Activated CD4-positive, alpha-beta T cell treated with anti-CD3 and anti-CD28 coated beads for 36 hours (primary cell): ENCODE data around the gene CARD11. TPM values are rescaled to one million over a fixed set of nuclear protein-coding genes. Genes with fewer than 3 reads are reported as not detected.

Experiments
- ATAC-seq: fragments of 200-7000 bp; cut with Tn5 transposase; one replicate; pipeline ENCODE4 v1.10.0; 2021; ENCODE audit warnings: mild to moderate bottlenecking, moderate library complexity
- CTCF ChIA-PET: fragments of 350-600 bp; sonication (Branson Sonifier 250); formaldehyde crosslinking; loops from one replicate; lab custom pipeline; 2021; ENCODE audit warnings: antibody characterized with exemption; lab: Charles Lee
- POLR2A ChIA-PET: fragments of 350-600 bp; sonication (Branson Sonifier 250); formaldehyde crosslinking; loops from one replicate; lab custom pipeline; 2021; ENCODE audit warnings: antibody characterized with exemption, inconsistent platforms; lab: Charles Lee
- DNase-seq: peaks from one replicate; pipeline ENCODE4 v3.0.0-alpha.2; 2020
- H3K27ac Mint-ChIP-seq: one replicate; pipeline ENCODE4 v1.8.0; 2021; ENCODE audit warnings: mixed read lengths
- H3K27me3 Mint-ChIP-seq: one replicate; pipeline ENCODE4 v1.8.0; 2021; ENCODE audit warnings: mixed read lengths
- H3K36me3 Mint-ChIP-seq: one replicate; pipeline ENCODE4 v1.8.0; 2021; ENCODE audit warnings: low read depth, mixed read lengths
- H3K4me1 Mint-ChIP-seq: one replicate; pipeline ENCODE4 v1.8.0; 2021; ENCODE audit warnings: mixed read lengths
- H3K4me3 Mint-ChIP-seq: one replicate; pipeline ENCODE4 v1.8.0; 2021; ENCODE audit warnings: mild to moderate bottlenecking, moderate library complexity, mixed read lengths
- H3K9me3 Mint-ChIP-seq: one replicate; pipeline ENCODE4 v1.8.0; 2021; ENCODE audit warnings: low read depth, mixed read lengths
- intact Hi-C, 2 experiments: fragments of 100-400 bp; cut with DNase I in 1 of 2; cut with micrococcal nuclease in 1 of 2; formaldehyde crosslinking; loops; one replicate each; pipeline versions ENCODE4 v1.14.2 to v1.15.1; 2022 to 2024; cut with DNase I, micrococcal nuclease
- total RNA-seq, 2 experiments: library from RNA; stranded (reverse); gene quantifications; one replicate each; pipeline ENCODE4 v1.2.3, GENCODE V29; 2021

The CARD11 gene
- total RNA-seq, 2 experiments from 2014 or later: 108 to 118 TPM

DNA sequence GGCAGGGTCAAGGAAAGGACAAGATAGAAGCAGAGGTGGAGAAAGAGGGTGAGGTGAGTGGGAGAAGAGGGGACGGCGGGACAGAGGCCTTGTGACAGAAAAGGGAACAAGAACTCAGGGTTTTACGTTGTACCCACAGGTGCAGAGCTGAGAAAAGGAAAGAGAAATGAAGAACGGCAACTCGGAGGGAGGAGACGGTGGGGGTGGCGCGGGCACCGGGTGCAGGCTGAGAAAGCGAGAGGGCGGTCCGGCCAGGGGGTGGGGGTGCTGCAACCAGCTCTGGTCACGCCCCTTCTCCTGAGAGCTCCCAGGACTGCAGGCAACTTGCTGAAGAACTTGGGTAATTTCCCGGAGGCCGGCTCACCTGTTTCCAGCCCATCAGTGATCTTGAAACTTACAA is 65.3 kb downstream of the CARD11 start:
- H3K4me3 Mint-ChIP-seq: peak overlapping the region; percentile 74
- ChIA-PET CTCF (interaction anchor here (0.6 to 0.7 kb wide), 2 partner anchors 42 to 244 kb away, joined by 3 read pairs; no protein-coding TSS in a partner anchor), POLR2A (interaction anchor here (0.8 kb wide), 1 partner anchor 30 kb away, joined by 3 read pairs; no protein-coding TSS in a partner anchor)
- H3K27ac Mint-ChIP-seq: peak overlapping the region; percentile 94
- intact Hi-C loops: loop anchor here (1.0 to 5.0 kb wide), 11 partner anchors 22 to 220 kb away; partner anchors contain the start of gene CARD11 (in 2 of the 2)
- peaks cover 46% of the 10 kb centered on the region for H3K36me3 Mint-ChIP-seq
- ATAC-seq (peak; percentile 91), DNase-seq (peak; percentile 98)
- no peaks in the 10 kb centered on the region for H3K27me3 Mint-ChIP-seq
- H3K4me1 Mint-ChIP-seq: peaks cover 75% of the 10 kb centered on the region
- H3K9me3 Mint-ChIP-seq: no peaks in the 10 kb centered on the region

DNA sequence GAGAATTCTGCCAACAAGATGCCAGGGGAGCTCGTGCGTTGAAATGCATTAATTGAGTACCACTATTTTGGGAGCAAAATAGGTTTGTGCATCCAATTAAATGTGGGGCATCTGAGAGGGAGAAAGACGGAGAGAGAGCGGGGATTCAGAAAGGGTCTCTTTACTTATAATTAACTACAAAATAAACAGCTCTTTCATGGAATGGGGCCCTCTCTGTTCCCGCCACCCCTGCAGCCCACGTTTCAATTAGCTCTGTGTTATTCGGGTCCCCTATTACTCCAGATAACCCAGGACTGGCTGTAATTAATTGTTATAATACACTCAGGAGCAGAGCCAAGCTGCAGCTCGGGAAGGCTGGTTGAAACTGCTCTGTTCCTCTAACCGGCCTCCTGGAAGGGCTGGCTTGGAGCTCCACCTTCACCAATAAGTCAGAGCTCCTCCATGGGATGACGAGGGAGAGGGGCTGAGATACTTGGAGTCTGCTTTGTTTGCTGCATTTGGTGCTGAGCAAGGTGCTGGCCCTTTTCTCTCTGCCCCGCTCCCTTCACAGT is 67.8 kb downstream of the CARD11 start:
- Mint-ChIP-seq H3K27ac (peak overlapping the region; percentile 55), H3K27me3 (no peaks in the 10 kb centered on the region), H3K36me3 (peaks cover 44% of the 10 kb centered on the region), H3K4me3 (no peak overlapping the region), H3K4me1 (peaks cover 62% of the 10 kb centered on the region), H3K9me3 (no peaks in the 10 kb centered on the region)
- intact Hi-C loops: loop anchor here in 1 of 2 experiments (5.0 kb wide), 1 partner anchor 36 kb away; no protein-coding TSS in a partner anchor
- DNase-seq (no peak), ATAC-seq (no peak)
- ChIA-PET CTCF (interaction anchor here (0.6 to 1.3 kb wide), 3 partner anchors 19 to 199 kb away, joined by 3 to 4 read pairs (median 4); no protein-coding TSS in a partner anchor), POLR2A (no interaction called here)

DNA sequence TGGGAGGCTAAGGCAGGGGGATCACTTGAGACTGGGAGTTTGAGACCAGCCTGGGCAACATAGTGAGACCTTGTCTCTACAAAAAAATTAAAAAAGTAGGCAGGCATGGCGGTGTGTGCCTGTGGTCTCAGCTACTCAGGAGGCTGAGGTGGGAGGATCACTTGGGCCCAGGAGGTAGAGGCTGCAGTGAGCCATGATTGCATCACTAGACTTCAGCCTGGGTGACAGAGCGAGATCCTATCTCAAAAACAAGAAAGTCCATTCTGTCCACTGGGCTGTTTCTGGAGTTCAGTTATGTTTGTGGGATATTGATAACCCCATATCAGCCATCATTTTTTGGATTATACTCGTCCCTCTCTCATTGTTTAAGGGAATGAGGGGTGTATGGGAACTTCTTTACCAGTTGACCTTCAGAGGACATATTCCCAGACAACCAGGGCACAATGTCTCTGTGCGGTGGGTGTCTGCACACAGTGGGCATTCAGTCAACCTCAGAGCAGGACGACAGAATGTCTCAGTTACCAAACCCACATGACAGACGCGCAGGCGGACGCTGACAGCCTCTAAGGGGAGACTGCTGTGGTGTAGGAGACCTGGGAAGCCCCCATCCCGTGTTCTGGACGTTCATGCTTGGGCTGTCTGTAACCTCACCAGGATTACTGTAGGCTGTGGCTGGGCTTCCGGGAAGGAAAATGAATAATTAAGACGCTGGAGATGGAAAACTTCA is 69.4 kb downstream of the CARD11 start:
- Mint-ChIP-seq H3K27ac (no peak overlapping the region), H3K9me3 (no peaks in the 10 kb centered on the region), H3K4me3 (no peak overlapping the region), H3K4me1 (peaks cover 45% of the 10 kb centered on the region), H3K36me3 (peaks cover 35% of the 10 kb centered on the region), H3K27me3 (no peaks in the 10 kb centered on the region)
- ChIA-PET CTCF (interaction anchor here (1.2 kb wide), 2 partner anchors 14 to 22 kb away, joined by 4 read pairs; no protein-coding TSS in a partner anchor), POLR2A (interaction anchor here (0.6 kb wide), 1 partner anchor 132 kb away, joined by 5 read pairs; no protein-coding TSS in a partner anchor)
- DNase-seq: no peak
- no peak for ATAC-seq
- intact Hi-C loops: no loop called here

DNA sequence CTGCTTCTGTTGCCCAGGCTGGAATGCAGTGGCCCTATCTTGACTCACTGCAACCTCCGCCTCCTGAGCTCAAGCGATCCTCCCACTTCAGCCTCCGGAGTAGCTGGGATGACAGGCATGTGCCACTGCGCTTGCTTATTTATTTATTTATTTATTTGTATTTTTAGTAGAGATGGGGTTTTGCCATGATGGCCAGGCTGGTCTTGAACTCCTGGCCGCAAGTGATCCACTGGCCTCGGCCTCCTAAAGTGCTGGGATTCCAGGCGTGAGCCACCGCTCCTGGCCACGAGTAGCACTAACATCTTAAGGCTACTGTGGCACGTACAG is 70.9 kb downstream of the CARD11 start:
- peak overlapping the region; percentile 72 for H3K27ac Mint-ChIP-seq
- ChIA-PET POLR2A (interaction anchor here (0.5 kb wide), 1 partner anchor 34 kb away, joined by 3 read pairs; no protein-coding TSS in a partner anchor), CTCF (no interaction called here)
- DNase-seq: no peak
- H3K4me3 Mint-ChIP-seq: no peak overlapping the region
- H3K27me3 Mint-ChIP-seq: no peaks in the 10 kb centered on the region
- H3K36me3 Mint-ChIP-seq: peaks cover 30% of the 10 kb centered on the region
- no peaks in the 10 kb centered on the region for H3K9me3 Mint-ChIP-seq
- peaks cover 31% of the 10 kb centered on the region for H3K4me1 Mint-ChIP-seq
- intact Hi-C loops: no loop called here
- no peak for ATAC-seq

DNA sequence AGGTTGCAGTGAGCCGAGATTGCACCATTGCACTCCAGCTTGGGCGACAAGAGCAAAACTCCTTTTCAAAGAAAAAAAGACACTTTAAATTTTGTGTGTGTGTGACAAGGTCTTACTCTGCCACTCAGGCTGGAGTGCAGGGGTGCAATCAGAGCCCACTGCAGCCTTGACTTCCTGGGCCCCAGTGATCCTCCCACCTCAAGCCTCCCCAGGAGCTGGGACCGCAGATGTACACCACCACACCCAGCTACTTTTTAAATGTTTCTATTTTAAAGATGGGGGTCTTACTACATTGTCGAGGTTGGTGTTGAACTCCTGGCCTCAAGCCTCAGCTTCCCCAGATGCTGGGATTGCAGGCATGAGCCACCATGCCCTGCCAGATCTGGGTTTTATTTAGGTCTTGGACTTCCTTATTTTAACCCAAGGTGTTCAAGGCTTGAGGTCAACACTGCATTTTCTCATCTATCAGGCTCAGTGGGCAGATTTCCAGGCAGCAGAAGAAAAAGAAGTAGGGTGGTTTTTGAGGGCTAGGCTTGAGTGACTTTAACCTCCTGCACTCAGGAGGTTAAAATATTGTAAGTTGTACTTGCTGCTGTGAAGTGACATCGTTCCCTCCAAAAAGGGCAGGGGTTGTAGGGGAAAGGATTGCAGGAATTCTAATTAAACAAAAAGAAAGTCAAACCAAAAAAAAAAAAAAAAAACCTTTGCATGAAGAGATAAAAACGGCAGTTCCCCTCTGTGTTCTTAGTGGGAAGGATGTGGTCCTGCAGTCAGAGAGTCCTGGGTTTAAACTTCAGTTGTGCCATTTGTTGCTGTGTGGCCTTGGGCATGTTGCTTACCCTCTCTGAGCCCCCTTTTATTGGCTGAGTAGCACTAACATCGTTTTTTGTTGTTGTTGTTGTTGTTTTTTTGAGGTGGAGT is 71.5 kb downstream of the CARD11 start:
- POLR2A ChIA-PET: no interaction called here
- H3K4me3 Mint-ChIP-seq: no peak overlapping the region
- no peaks in the 10 kb centered on the region for H3K27me3 Mint-ChIP-seq
- H3K27ac Mint-ChIP-seq: peak overlapping the region; percentile 72
- CTCF ChIA-PET: interaction anchor here (0.6 kb wide), 1 partner anchor 37 kb away, joined by 5 read pairs; no protein-coding TSS in a partner anchor
- H3K36me3 Mint-ChIP-seq: peaks cover 35% of the 10 kb centered on the region
- ATAC-seq: no peak
- no peak for DNase-seq
- H3K4me1 Mint-ChIP-seq: peaks cover 25% of the 10 kb centered on the region
- peaks cover 4% of the 10 kb centered on the region for H3K9me3 Mint-ChIP-seq
- intact Hi-C loops: no loop called here

DNA sequence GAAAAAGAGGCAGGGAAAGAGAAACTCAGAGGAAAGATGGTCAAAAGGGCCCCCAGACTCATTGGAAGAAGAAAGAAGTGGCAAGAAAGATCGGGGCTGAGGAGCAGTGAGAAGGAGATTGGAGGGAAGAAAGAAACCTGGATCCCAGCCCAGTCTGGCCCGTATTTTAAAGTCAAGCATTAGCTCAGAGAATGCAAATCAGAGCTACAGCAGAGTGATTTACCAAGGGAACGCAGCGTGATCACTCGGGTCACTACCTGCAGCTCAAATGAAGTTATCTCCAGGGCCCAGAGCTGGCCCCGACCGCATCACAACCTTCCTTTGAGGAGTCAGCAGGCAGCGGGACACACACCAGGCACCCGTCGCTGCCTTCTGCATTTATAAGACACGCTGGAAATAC is 72.8 kb downstream of the CARD11 start:
- peaks cover 45% of the 10 kb centered on the region for H3K36me3 Mint-ChIP-seq
- ATAC-seq (no peak), DNase-seq (no peak)
- no peaks in the 10 kb centered on the region for H3K27me3 Mint-ChIP-seq
- peaks cover 15% of the 10 kb centered on the region for H3K9me3 Mint-ChIP-seq
- peaks cover 30% of the 10 kb centered on the region for H3K4me1 Mint-ChIP-seq
- POLR2A ChIA-PET: interaction anchor here (0.6 kb wide), 1 partner anchor 212 kb away, joined by 3 read pairs; no protein-coding TSS in a partner anchor
- CTCF ChIA-PET: interaction anchor here (0.8 kb wide), 1 partner anchor 37 kb away, joined by 3 read pairs; no protein-coding TSS in a partner anchor
- no peak overlapping the region for H3K27ac Mint-ChIP-seq
- H3K4me3 Mint-ChIP-seq: no peak overlapping the region
- intact Hi-C loops: no loop called here

DNA sequence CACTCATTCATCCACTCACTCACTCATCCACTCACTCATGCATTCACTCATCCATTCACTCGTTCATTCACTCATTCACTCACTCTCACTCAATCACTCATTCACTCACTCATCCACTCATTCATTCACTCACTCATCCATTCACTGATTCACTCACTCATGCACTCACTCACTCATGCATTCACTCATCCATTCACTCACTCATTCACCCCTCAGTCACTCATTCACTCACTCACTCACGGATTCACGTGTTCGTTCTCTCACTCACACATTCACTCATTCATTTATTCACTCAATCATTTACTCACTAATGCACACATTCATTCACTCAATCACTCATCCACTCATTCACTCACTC is 73.4 kb downstream of the CARD11 start:
- Mint-ChIP-seq H3K36me3 (peaks cover 46% of the 10 kb centered on the region), H3K9me3 (peaks cover 21% of the 10 kb centered on the region), H3K4me1 (peaks cover 31% of the 10 kb centered on the region), H3K27me3 (no peaks in the 10 kb centered on the region), H3K4me3 (no peak overlapping the region), H3K27ac (no peak overlapping the region)
- CTCF ChIA-PET: interaction anchor here (0.8 kb wide), 1 partner anchor 36 kb away, joined by 3 read pairs; no protein-coding TSS in a partner anchor
- POLR2A ChIA-PET: no interaction called here
- ATAC-seq (no peak), DNase-seq (no peak)
- intact Hi-C loops: no loop called here

DNA sequence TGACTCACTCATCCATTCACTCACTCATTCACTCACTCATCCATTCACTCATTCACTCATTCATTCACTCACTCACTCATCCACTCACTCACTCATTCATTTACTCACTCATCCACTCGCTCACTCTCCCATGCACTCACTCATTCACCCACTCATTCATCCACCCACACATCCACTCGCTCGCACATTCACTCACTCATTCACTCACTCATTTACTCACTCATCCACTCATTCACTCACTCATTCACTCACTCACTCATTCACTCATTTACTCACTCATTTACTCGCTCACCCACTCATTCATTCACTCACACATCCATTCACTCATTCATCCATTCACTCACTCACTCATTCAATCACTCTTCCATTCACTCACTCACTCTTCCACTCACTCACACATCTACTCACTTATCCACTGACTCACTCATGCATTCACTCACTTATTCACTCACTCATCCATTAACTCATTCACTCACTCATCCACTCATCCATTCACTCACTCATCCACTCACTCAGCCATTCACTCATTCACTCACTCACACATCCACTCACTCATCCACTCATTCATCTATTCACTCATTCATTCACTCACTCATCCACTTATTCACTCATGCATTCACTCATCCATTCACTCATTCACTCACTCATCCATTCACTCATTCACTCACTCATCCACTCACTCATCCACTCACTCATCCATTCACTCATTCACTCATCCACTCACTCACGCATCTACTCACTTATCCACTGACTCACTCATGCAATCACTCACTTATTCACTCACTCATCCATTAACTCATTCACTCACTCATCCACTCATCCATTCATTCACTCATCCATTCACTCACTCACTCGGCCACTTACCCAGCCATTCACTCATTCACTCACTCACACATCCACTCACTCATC is 74.0 kb downstream of the CARD11 start:
- no peaks in the 10 kb centered on the region for H3K27me3 Mint-ChIP-seq
- peaks cover 34% of the 10 kb centered on the region for H3K4me1 Mint-ChIP-seq
- DNase-seq (no peak), ATAC-seq (peak; percentile 21)
- H3K9me3 Mint-ChIP-seq: peaks cover 21% of the 10 kb centered on the region
- ChIA-PET CTCF (no interaction called here), POLR2A (no interaction called here)
- intact Hi-C loops: no loop called here
- no peak overlapping the region for H3K4me3 Mint-ChIP-seq
- no peak overlapping the region for H3K27ac Mint-ChIP-seq
- peaks cover 49% of the 10 kb centered on the region for H3K36me3 Mint-ChIP-seq

DNA sequence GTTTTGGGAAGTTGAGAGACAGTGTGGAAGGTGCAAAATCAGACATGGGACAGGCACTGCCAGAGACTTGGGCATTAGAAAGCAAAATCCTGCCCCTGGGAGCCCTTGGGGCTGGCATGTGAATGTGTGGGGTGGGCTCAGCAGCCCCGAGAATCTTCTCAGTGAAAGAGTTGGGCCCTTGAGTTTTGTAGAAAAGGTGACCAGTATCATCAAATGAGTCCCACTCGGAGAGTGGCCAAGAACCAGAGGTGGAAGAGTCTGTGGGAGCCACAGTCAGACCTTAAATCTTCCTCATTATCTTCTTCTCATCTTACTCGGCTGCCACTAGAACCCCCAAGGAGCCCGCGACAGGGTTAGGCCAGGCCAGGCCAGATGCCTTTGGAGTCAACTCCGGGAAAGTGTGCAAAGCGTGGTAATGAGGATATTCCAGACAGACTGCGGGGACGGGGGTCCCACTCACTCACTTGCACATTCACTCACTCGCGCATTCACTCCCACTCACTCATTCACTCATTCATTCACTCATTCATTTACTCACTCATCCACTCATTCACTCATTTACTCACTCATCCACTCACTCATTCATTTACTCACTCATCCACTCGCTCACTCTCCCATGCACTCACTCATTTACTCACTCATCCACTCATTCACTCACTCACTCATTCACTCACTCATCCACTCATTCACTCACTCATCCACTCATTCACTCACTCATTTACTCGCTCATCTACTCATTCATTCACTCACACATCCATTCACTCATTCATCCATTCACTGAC is 74.9 kb downstream of the CARD11 start:
- Mint-ChIP-seq H3K4me3 (no peak overlapping the region), H3K27ac (no peak overlapping the region), H3K36me3 (peaks cover 49% of the 10 kb centered on the region), H3K4me1 (peaks cover 35% of the 10 kb centered on the region), H3K9me3 (peaks cover 21% of the 10 kb centered on the region), H3K27me3 (no peaks in the 10 kb centered on the region)
- intact Hi-C loops: no loop called here
- peak; percentile 32 for ATAC-seq
- POLR2A ChIA-PET: no interaction called here
- DNase-seq: peak; percentile 31
- CTCF ChIA-PET: no interaction called here

DNA sequence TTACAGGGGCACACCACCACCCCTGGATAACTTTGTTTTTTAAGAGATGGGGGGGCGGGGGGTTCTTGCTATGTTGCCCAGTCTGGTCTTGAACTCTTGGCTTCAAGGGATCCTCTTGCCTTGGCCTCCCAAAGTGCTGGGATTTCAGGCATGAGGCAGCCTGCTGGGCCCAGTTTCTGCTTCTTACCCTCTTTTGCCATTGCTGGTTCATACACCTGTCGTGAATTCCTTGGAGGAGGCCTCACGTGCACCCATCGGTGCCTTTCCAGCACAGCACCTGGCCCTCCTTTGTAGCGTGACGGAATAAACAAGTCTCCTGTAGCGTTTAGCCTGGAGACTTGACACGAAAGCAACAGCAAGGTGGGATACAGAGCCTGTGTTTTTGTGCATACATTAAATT is 75.5 kb downstream of the CARD11 start:
- CTCF ChIA-PET: no interaction called here
- H3K4me1 Mint-ChIP-seq: peaks cover 32% of the 10 kb centered on the region
- H3K9me3 Mint-ChIP-seq: peaks cover 21% of the 10 kb centered on the region
- POLR2A ChIA-PET: interaction anchor here (0.6 kb wide), 1 partner anchor 39 kb away, joined by 3 read pairs; no protein-coding TSS in a partner anchor
- no peak overlapping the region for H3K27ac Mint-ChIP-seq
- H3K27me3 Mint-ChIP-seq: no peaks in the 10 kb centered on the region
- DNase-seq (no peak), ATAC-seq (no peak)
- intact Hi-C loops: no loop called here
- peaks cover 43% of the 10 kb centered on the region for H3K36me3 Mint-ChIP-seq
- no peak overlapping the region for H3K4me3 Mint-ChIP-seq
